HepG2 (cell line): ENCODE data around the gene BOD1. TPM values are rescaled to one million over a fixed set of nuclear protein-coding genes. Genes with fewer than 3 reads are reported as not detected.

Experiments
- ATAC-seq: fragments of 200-7000 bp; cut with Tn5 transposase; 3 replicates; pipeline ENCODE4 v1.9.1; 2020; ENCODE audit warnings: mild to moderate bottlenecking, moderate library complexity
- BruUV-seq: library from RNA; stranded (reverse); fragments of 400-500 nt; replicated peaks from 2 replicates; lab custom pipeline; 2021; lab: Mats Ljungman, UMichigan
- CTCF ChIA-PET: fragments of 300-600 bp; formaldehyde crosslinking; extraction: SDS; loops from one replicate; lab custom pipeline; 2021; ENCODE audit warnings: low total read pairs, inconsistent platforms, low intra/inter-chr PET ratio; lab: Yijun Ruan, JAX
- POLR2A ChIA-PET: fragments of 350-600 bp; sonication (Branson Sonifier 250); formaldehyde crosslinking; loops from one replicate; lab custom pipeline; 2020; ENCODE audit warnings: antibody characterized with exemption, inconsistent platforms; lab: Yijun Ruan, JAX
- DNase-seq: peaks from one replicate; pipeline ENCODE4 v3.0.0-alpha.2; 2015; ENCODE audit warnings: low spot score
- FAIRE-seq: peaks from 3 replicates; lab custom pipeline; 2011; peaks lifted over from hg19 to GRCh38; lab: Jason Lieb, UNC
- H2AFZ ChIP-seq: one replicate; pipeline ENCODE4 v1.6.1; 2011; ENCODE audit warnings: low read length, inconsistent platforms
- H3K27ac ChIP-seq: fragments of 300-600 bp; 3 replicates; pipeline ENCODE4 v1.8.0; 2011; ENCODE audit warnings: mixed run types, mild to moderate bottlenecking, mixed read lengths, low read length, inconsistent platforms; ENCODE audit not compliant: insufficient read depth; ENCODE audit errors: extremely low read length
- H3K27me3 ChIP-seq, 2 experiments: fragments of 200-600 bp in 1 of 2; 2 replicates in 1 of 2; 3 replicates in 1 of 2; pipeline versions ENCODE4 v1.6.0 to v1.8.0; 2011; ENCODE audit warnings: low read length in 2 of 2, mild to moderate bottlenecking in 2 of 2, moderate library complexity in 2 of 2, inconsistent platforms in 1 of 2; ENCODE audit not compliant: insufficient read depth in 2 of 2, control insufficient read depth in 1 of 2
- H3K36me3 ChIP-seq, 2 experiments: fragments of 200-600 bp in 1 of 2; replicated peaks in 1 of 2; 2 replicates in 1 of 2; 3 replicates in 1 of 2; pipeline versions ENCODE4 v1.5.1 to v1.8.0; 2011; ENCODE audit warnings: low read length in 2 of 2, inconsistent platforms in 1 of 2; ENCODE audit not compliant: insufficient read depth in 2 of 2, control insufficient read depth in 1 of 2
- H3K4me1 ChIP-seq: 2 replicates; pipeline ENCODE4 v1.5.1; 2012; ENCODE audit warnings: low read length, inconsistent platforms; ENCODE audit not compliant: insufficient read depth
- H3K4me2 ChIP-seq: 2 replicates; pipeline ENCODE4 v1.6.0; 2011; ENCODE audit warnings: low read depth, low read length, inconsistent platforms
- H3K4me3 ChIP-seq, 3 experiments: fragments of 200-600 bp in 1 of 3; sonication (generic), shearing (Covaris generic) in 1 of 3; replicated peaks in 1 of 3; 2 replicates each; pipeline ENCODE4 v1.5.1; 2011 to 2016; ENCODE audit warnings: low read length in 3 of 3, inconsistent platforms in 2 of 3, low read depth in 2 of 3, mild to moderate bottlenecking in 2 of 3, control low read depth in 1 of 3, mixed read lengths in 1 of 3; ENCODE audit not compliant: insufficient read depth in 1 of 3
- H3K79me2 ChIP-seq: one replicate; pipeline ENCODE4 v1.6.1; 2011; ENCODE audit warnings: low read length, inconsistent platforms; ENCODE audit not compliant: insufficient read depth
- H3K9ac ChIP-seq: 2 replicates; pipeline ENCODE4 v1.6.0; 2011; ENCODE audit warnings: mild to moderate bottlenecking, low read depth, low read length, inconsistent platforms; ENCODE audit not compliant: insufficient read depth
- H3K9me3 ChIP-seq: 2 replicates; pipeline ENCODE4 v1.5.1; 2012; ENCODE audit warnings: mild to moderate bottlenecking, low read length
- H4K20me1 ChIP-seq: 2 replicates; pipeline ENCODE4 v1.6.0; 2011; ENCODE audit warnings: inconsistent platforms, mild to moderate bottlenecking, low read length, moderate library complexity; ENCODE audit not compliant: insufficient read depth
- HIC2 ChIP-seq: sonication (generic); formaldehyde crosslinking; IDR thresholded peaks from 2 replicates; pipeline ENCODE4 v1.9.0; 2022; ENCODE audit warnings: low read depth, missing genetic modification reagents
- HNRNPK ChIP-seq: fragments of 200-400 bp; formaldehyde crosslinking; IDR thresholded peaks from 2 replicates; pipeline ENCODE4 v1.6.1; 2018; ENCODE audit warnings: low read length, low read depth, moderate library complexity, mild to moderate bottlenecking; ENCODE audit not compliant: poor library complexity, severe bottlenecking
- KDM3A ChIP-seq: IDR thresholded peaks from 2 replicates; pipeline ENCODE4 v1.6.1; 2018; ENCODE audit warnings: low read depth, missing compliant biosample characterization
- MAFK ChIP-seq, 2 experiments: IDR thresholded peaks in 1 of 2; conservative IDR thresholded peaks in 1 of 2; 2 replicates each; pipeline ENCODE4 v1.6.1; 2011; ENCODE audit warnings: improper control_type of control experiment in 2 of 2, low read length in 2 of 2
- YEATS4 ChIP-seq: sonication (generic); formaldehyde crosslinking; IDR thresholded peaks from 2 replicates; pipeline ENCODE4 v1.4.0; 2020; ENCODE audit warnings: missing genetic modification reagents, borderline replicate concordance
- ZBTB21 ChIP-seq: sonication (generic); formaldehyde crosslinking; IDR thresholded peaks from 2 replicates; pipeline ENCODE4 v1.4.0; 2020; ENCODE audit warnings: missing genetic modification reagents
- ZEB1 ChIP-seq: IDR thresholded peaks from 2 replicates; pipeline ENCODE4 v1.6.1; 2012; ENCODE audit warnings: mild to moderate bottlenecking, low read depth, inconsistent platforms; ENCODE audit not compliant: insufficient replicate concordance
- ZSCAN29 ChIP-seq: sonication (generic); formaldehyde crosslinking; conservative IDR thresholded peaks from 2 replicates; pipeline ENCODE4 v1.4.0; 2020; ENCODE audit warnings: mild to moderate bottlenecking, missing genetic modification reagents
- WGBS: methylation state at CpG from one replicate; pipeline ENCODE4 v1.1.6; 2017; ENCODE audit warnings: low lambda C conversion rate; 5-methylcytosine and 5-hydroxymethylcytosine counted together
- in situ Hi-C: cut with HindIII; loops from 2 replicates; pipeline ENCODE4 v1.10.0; 2017; ENCODE audit warnings: low pct_unique_long_range_greater_than_20kb; ENCODE audit not compliant: extremely low pct_ligation_motif_present
- intact Hi-C: fragments of 100-400 bp; cut with micrococcal nuclease; formaldehyde crosslinking; loops from one replicate; pipeline ENCODE4 v1.10.0; 2022; ENCODE audit not compliant: unreplicated experiment
- polyA plus RNA-seq, 8 experiments: library from polyadenylated mRNA; depleted of rRNA in 3 of 8; stranded (reverse) in 7 of 8; unstranded in 1 of 8; fragments of >200 nt; fragmentation: Illumina TruSeq in 4 of 8; extraction: Trizol in 4 of 8; gene quantifications; 2 replicates each; pipeline versions ENCODE4 v1.2.1 to v1.2.3, GENCODE V29; 2011 to 2016; ENCODE audit warnings: low read depth in 4 of 8, missing spikeins in 1 of 8, mixed read lengths in 1 of 8; ENCODE audit not compliant: insufficient read depth in 1 of 8
- total RNA-seq, 5 experiments: library from RNA; depleted of rRNA; stranded (reverse); fragments of >200 nt; fragmentation: Illumina TruSeq; extraction: Trizol; gene quantifications; 2 replicates each; pipeline ENCODE4 v1.2.3, GENCODE V29; 2016; ENCODE audit warnings: low read depth in 1 of 5

BOD1 gene
- total and polyA plus RNA-seq, 2 of the 13 experiments (the other 11 are each of a cell fraction or from before 2014, with no cell fraction given), result 81.5 to 103 TPM

- TF ChIP-seq HIC2 (CRISPR knock-in tag), result peak; percentile 43; the same call in 1 of the 2 replicates
- no peak for TF ChIP-seq YEATS4 (CRISPR knock-in tag)
- no peak for TF ChIP-seq ZBTB21 (CRISPR knock-in tag)
- TF ChIP-seq ZEB1, result no peak
- peak in 1 of 2 experiments; percentile 45; a peak in 2 of 4 replicates for TF ChIP-seq MAFK (conservative IDR thresholded peaks at IDR 0.05 in 1 of 2, IDR thresholded peaks at IDR 0.05 in 1 of 2; ENCODE audit: low read length in 2 of 2)
- no peak for TF ChIP-seq KDM3A
- TF ChIP-seq, all 625 proteins: peak for 8
These were observed 16.9 kb upstream of the BOD1 start (continued) for GRCh38 chr5:173633304-173633703.

- TF ChIP-seq ZSCAN29 (CRISPR knock-in tag) (no peak), HNRNPK (peak; percentile 42)
- in situ Hi-C loops (no loop called here), intact Hi-C loops (no loop called here)
- Histone ChIP-seq H3K79me2 (no peaks in the 10 kb centered on the region), H3K9me3 (no peaks in the 10 kb centered on the region), H3K4me2 (no peak overlapping the region), H3K4me1 (peaks cover 63% of the 10 kb centered on the region), H3K9ac (no peak overlapping the region), H3K27ac (no peak overlapping the region), H4K20me1 (no peaks in the 10 kb centered on the region), H3K4me3 (no peak overlapping the region), H3K27me3 (peaks cover 0 to 1% of the 10 kb centered on the region in 2 experiments; a peak in 2 of 5 replicates), H3K36me3 (no peaks in the 10 kb centered on the region), H2AFZ (no peak overlapping the region)
- POLR2A ChIA-PET, result no interaction called here
- no peak for DNase-seq
- BruUV-seq, result no TSS peak
- FAIRE-seq, result no peak
- CTCF ChIA-PET, result no interaction called here
- WGBS, result 80% methylated on average over 3 of the region's 3 CpGs
- no peak for ATAC-seq
These were observed 15.0 kb upstream of the BOD1 start for GRCh38 chr5:173631478-173631877.
